ENCODE results near the gene LRRC58.
"Not testable (repeated sequence)": the region's sequence is repeated elsewhere in the genome, so short reads cannot be mapped to it uniquely, and the experiment has no call there.

Gene LRRC58

DNA sequence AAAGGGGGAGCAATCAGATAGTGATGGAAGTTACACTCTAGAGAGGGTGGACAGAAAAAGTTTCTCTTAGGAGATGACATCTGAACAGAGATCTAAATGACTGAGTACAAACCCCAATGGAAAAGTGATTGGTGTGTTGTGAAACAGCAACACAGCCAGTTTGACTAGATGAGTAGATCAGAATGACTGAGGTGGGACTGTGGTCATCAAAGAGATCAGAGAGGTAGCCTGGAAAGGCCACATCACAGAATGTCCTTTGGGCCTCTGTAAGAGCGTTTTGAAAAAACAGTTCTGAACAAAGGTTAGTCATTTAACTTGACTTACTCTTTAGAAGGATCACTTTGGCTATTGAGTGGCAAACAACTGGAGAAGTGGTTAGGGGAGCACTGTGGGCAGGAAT, 10.6 kb downstream of the LRRC58 start:
- DNase-seq = no peak

DNA sequence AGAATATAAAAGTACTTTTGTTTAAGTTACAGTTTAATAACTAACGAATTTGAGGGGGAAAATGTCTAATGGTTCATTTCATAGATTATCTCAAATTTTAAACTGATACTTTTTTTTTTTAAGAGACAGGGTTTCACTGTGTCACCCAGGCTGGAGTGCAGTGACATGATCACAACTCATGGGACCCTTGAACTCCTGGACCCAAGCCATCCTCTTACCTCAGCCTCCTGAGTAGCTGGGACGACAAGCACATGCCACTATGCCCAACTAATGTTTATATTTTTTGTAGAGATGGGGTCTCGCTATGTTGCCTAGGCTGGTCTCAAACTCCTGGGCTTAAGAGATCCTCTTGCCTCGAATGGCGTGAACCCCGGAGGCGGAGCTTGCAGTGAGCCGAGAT, 16.5 kb downstream of the LRRC58 start:
- DNase-seq = no peak

DNA sequence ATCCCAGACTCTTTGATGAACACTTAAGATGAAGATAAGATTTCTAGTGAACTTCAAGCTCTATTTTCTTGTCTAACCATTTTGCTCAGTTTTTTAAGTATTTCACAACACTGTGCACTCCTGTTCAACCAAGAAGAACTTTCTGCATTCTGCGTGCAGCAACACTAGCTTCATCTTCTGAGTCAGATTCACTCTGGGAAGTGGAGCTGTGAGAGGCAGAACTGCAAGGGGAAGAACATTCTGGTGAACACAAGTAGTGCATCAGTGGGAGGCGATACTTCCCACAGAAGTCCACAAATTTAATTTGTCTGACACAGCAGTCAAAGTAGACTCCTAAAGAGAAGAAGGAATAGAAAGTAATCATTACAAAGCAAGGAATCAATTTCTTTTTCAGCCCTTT, 18.1 kb downstream of the LRRC58 start:
- no peak for DNase-seq

DNA sequence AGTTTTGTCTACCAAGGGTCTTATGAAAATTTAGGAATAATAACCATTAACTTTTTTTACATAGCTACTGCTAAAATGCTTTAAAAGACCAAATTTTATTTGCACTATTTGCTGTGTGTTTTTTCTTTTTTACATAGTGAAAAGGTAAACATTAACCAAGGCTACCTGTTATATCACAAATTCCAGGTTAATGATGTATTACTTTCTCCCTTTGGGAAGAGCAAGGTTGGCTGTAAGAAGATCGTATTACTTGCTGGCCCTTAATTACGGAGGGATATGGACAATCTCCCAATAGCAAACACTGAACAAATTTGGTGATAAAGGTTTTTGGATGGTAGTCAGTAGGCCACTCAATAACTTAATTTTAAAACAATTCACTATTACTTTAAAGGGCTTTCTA, 22.4 kb downstream of the LRRC58 start:
- DNase-seq = no peak

DNA sequence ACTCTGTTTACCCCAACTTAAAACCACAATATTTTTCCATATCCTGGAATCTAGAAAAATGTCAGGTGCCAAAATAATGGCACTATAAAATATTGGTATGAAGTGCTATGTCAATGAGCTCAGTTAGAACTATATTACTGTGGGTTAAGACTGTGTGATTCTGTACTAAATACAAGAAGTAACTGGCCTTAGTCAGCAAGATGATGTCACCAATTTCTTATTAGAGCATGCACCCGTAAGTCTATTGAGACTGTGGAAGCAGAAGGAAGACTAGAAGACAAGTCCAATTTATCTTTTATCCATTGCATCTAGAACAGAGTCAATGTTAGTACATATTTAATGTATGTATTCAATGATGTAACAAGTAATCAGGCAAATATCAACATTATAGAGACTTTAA, 25.0 kb downstream of the LRRC58 start:
- no peak for DNase-seq

DNA sequence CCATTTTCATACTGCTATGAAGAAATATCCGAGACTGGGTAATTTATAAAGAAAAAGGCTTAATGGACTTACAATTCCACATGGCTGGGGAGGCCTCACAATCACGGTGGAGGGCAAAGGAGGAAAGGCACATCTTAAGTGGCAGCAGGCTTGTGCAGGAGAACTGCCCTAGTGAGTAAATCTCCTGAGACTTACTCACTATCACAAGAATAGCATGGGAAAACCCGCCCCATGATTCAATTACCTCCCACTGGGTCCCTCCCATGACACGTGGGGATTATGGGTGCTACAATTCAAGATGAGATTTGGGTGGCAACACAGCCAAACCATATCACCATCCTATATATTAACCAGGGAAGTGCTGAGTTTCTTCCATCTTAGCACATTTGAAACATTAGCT, 25.4 kb downstream of the LRRC58 start:
- not testable (repeated sequence) for DNase-seq

DNA sequence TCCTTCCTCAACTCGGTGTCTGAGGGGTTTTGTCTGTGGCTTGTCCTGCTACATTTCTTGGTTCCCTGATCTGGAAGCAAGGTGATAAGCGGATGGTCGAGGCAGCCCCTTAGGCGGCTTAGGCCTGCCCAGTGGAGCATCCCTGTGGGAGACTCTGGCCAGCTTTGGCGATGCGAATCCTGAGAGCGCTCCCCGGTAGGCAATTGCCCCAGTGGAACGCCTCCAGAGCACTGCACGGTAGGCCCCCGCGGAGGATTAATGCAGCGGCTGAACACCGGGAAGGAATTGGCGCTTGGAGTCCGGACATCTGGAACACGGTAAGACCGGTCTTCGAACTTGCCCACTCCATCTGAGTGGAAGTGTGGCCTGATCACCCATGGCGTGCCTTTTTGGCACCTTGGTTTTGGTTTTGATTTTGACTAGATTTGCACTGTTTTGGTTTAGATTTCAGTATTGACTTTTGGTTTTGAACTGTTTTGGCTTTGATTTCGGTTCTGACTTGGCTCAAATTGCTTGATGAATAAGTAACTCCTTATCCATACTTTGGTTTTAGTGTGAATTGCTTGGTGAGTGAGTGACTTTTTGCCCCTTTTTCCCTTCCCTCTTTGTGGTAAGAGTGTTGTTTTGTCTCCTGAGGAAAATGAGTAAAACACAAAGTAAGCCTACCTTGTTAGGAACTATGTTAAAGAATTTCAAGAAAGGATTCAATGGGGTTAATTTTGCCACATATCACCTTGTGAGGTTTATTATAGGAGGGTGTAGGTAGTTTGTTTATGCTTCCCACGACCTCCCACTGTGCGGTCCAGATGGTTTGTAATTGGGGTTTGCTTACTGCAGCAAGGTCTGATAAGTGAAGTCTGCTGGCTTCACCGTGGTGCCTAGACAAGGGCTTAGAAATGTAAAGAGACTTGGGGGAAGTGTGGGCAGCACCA, 37.0 kb downstream of the LRRC58 start:
- DNase-seq = no peak

- no peak for DNase-seq
Observed at GRCh38 chr3:120306519-120307455, 42.4 kb downstream of the LRRC58 start.

DNA sequence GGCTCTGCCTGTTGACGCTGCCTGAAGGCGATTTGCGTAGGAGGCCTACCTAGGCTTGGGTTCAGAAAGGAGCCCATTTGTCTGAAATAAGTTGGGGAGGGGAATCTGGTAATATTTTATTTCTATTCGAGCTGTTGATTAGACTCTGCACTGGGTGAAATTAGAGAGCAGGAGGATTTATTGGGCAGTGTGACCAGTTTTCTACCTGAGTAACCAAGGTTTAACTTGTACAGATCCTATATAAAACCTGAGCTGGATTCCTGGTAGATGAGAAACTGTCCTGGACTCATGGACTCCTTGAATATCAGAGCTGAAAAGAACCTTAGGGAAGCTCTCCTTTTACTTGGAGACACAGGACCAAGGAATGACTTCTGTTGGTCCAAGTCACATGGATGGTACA, 44.5 kb downstream of the LRRC58 start:
- DNase-seq = no peak

DNA sequence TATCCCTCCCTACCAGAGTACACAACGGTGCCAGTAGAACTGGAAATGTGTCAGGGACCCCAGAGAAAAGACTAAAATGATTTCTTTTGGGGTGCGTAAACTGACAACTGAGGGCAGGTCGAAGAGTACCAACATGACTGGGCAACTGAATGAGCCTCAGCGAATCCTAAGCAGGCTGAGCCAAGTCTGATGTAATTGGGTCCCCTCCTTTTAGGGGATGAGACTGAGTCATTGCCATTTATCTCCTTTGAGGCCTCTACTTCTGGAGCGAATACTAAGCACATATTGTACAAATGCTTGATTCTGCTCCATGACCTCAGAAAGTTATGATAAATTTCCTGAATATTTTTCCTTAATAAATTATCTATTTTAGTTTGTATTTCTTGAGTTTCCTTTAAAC, 46.8 kb downstream of the LRRC58 start:
- DNase-seq = no peak

- DNase-seq = no peak
Observed at GRCh38 chr3:120300971-120301370, 48.2 kb downstream of the LRRC58 start.

GRCh38 chr3:120299403-120299802, 49.8 kb downstream of the LRRC58 start:
- DNase-seq = no peak

DNA sequence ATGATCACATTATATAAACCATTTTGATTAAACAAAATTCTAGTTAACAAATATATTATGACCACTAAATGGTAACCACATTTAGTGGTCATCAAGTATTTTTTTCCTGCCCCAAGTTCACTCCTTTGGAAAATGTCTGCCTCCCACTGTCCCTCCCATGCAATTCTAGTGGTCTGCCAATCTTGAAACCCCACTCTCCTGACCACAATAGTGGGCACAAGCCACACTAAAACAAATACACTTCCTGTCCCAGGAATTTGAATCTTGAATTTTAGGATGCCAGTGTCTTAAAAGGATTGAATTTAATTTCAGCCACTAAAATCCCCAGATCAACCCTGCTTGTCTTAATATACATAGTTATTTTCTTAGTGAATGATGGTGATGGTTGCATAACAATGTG, 50.2 kb downstream of the LRRC58 start:
- DNase-seq = no peak

GRCh38 chr3:120291552-120291951, 57.6 kb downstream of the LRRC58 start:
- not testable (repeated sequence) for DNase-seq

DNA sequence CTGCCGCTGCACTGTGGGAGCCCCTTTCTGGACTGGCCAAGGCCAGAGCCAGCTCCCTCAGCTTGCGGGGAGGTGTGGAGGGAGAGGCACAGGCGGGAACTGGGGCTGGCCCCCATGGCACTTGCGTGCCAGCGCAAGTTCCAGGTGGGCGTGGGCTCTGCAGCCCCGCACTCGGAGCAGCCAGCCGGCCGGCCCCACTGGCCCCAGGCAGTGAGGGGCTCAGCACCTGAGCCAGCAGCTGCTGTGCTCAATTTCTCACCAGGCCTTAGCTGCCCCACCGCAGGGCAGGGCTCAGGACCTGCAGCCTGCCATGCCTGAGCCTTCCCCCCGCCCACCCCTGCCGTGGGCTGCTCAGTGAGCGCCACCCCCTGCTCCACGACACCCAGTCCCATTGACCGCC, 59.5 kb downstream of the LRRC58 start:
- DNase-seq = no peak

GRCh38 chr3:120286465-120286864, 62.7 kb downstream of the LRRC58 start:
- DNase-seq = no peak

- no peak for DNase-seq
Observed at GRCh38 chr3:120285508-120285841, 63.7 kb downstream of the LRRC58 start.

DNA sequence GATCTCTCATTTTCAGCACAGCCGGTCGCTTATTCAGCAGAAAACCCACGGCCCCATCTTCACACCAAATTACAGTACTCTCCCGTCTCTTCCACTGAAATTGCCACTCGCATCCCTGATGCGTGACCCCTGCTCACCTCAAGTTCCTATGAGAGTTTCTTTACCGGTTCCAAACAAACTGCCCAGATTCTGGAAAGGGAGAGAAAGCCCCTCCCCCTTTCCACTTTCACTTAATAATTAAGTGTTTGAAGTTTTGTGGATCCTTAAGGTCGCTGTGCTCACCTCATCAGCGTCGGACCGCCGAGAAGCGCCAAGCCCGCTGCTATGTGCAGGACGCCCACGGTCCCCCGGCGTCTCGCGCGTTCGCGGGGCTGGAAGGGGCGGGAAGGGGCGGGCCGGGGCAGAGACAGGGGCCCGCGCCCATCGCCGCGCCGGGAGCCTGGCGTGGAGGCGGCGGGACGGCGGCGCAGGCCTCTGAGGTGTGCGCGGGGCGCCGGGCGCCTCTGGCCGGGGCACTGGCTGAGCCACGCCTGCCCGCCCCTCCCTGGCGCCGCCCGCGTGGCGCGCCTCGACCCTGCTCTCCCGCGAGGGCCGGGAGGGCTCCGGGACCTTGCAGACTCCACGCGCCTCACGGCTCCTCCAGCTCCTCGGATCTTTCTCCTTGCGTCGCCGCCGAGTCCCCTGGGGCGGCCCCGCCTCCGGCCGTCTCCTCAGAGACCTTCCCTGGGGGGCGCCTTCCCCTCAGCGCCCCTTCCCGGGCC, 64.2 kb downstream of the LRRC58 start, which contains the start of gene GPR156:
TSS of gene GPR156 (minus strand) at position 476 of the 761 bp plus-strand sequence. CDS start 41,124 bp downstream, outside the sequence.
- DNase-seq = no peak

GRCh38 chr3:120281261-120281660, 67.9 kb downstream of the LRRC58 start:
- no peak for DNase-seq

DNA sequence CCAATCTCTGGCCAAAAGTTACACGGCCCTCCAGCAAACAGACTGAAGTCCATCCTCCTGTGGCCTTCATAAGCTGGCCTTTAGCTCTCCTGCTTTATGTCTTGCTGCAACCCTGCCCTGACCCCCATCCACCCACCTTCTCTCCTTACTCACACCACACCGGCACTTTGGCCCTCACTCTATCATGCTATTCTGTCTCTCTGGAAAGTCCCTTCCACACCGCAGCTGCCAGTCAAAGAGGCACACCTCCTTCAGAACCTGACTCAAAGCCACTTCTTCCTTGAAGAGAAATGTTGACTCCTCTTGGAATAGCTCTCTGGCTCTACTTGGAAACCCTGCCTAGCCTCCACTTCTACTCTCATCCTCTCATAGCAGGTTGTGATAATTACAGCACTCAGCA, 68.6 kb downstream of the LRRC58 start:
- no peak for DNase-seq

- DNase-seq = no peak
Observed at GRCh38 chr3:120280026-120280425, 69.1 kb downstream of the LRRC58 start.

- no peak for DNase-seq
Observed at GRCh38 chr3:120276767-120277166, 72.4 kb downstream of the LRRC58 start.

- no peak for DNase-seq
Observed at GRCh38 chr3:120275618-120276017, 73.5 kb downstream of the LRRC58 start.
